Astrocyte of the spinal cord (primary cell): ENCODE data around the gene ATP2B2.

ENCODE experiments used
- DNase-seq: peaks from one replicate; pipeline ENCODE4 v3.0.0; 2011; ENCODE audit warnings: low read depth, low spot score
- H3K4me3 ChIP-seq: 2 replicates; pipeline ENCODE4 v1.5.1; 2011; ENCODE audit warnings: low read depth, mild to moderate bottlenecking, low read length, moderate library complexity
- CTCF ChIP-seq: IDR thresholded peaks from 2 replicates; pipeline ENCODE4 v1.5.1; 2012; ENCODE audit warnings: low read depth, mild to moderate bottlenecking, low read length, inconsistent platforms
- in situ Hi-C: cut with HindIII; loops from 2 replicates; pipeline ENCODE4 v1.10.0; 2017; ENCODE audit warnings: low sequenced_read_pairs

The ATP2B2 gene

GRCh38 chr3:10524799-10525301 is 19.5 kb upstream of the ATP2B2 start:
- in situ Hi-C loops: no loop called here
- no peak overlapping the region for H3K4me3 ChIP-seq
- no peak for TF ChIP-seq CTCF
- DNase-seq: no peak

- no peak overlapping the region for H3K4me3 ChIP-seq
- in situ Hi-C loops: no loop called here
- no peak for TF ChIP-seq CTCF
- DNase-seq: no peak
Measured at GRCh38 chr3:10524270-10524669, 18.9 kb upstream of the ATP2B2 start.

- no peak overlapping the region for H3K4me3 ChIP-seq
- DNase-seq: no peak
- in situ Hi-C loops: no loop called here
- no peak for TF ChIP-seq CTCF
Measured at GRCh38 chr3:10523561-10523960, 18.2 kb upstream of the ATP2B2 start.

- DNase-seq: no peak
- in situ Hi-C loops: no loop called here
- H3K4me3 ChIP-seq: no peak overlapping the region
- TF ChIP-seq CTCF: no peak
Measured at GRCh38 chr3:10522646-10523303, 17.4 kb upstream of the ATP2B2 start.

- DNase-seq: no peak
- no peak for TF ChIP-seq CTCF
- in situ Hi-C loops: no loop called here
- no peak overlapping the region for H3K4me3 ChIP-seq
Measured at GRCh38 chr3:10521772-10522441, 16.5 kb upstream of the ATP2B2 start.

- DNase-seq: no peak
- TF ChIP-seq CTCF: no peak
- in situ Hi-C loops: no loop called here
- no peak overlapping the region for H3K4me3 ChIP-seq
Measured at GRCh38 chr3:10520072-10520471, 14.7 kb upstream of the ATP2B2 start.
